ENCODE measurements around the gene ZNF771.
"Not testable (repeated sequence)": the region's sequence is repeated elsewhere in the genome, so short reads cannot be mapped to it uniquely, and the experiment has no call there.

Gene ZNF771

GRCh38 chr16:30376461-30376902 is 30.9 kb upstream of the ZNF771 start:
- DNase-seq, result no peak

- DNase-seq, result no peak
Measured at GRCh38 chr16:30377050-30377811, 30.2 kb upstream of the ZNF771 start.

- peak; percentile 92 for DNase-seq
Measured at GRCh38 chr16:30377812-30378235, 29.6 kb upstream of the ZNF771 start.

GRCh38 chr16:30378236-30379157 is 28.9 kb upstream of the ZNF771 start:
- peak; percentile 100 for DNase-seq

GRCh38 chr16:30379158-30379783 is 28.1 kb upstream of the ZNF771 start:
- no peak for DNase-seq

- DNase-seq, result no peak
Measured at GRCh38 chr16:30380072-30380802, 27.2 kb upstream of the ZNF771 start.

- no peak for DNase-seq
Measured at GRCh38 chr16:30380803-30381208, 26.6 kb upstream of the ZNF771 start.

GRCh38 chr16:30381291-30382041 is 25.9 kb upstream of the ZNF771 start:
- DNase-seq, result peak; percentile 72

- peak; percentile 89 for DNase-seq
Measured at GRCh38 chr16:30382111-30382881, 25.1 kb upstream of the ZNF771 start, which contains the start of gene SEPTIN1. Gene SEPTIN1 (minus strand): TSS chr16:30382561. CDS start chr16:30382542, 19 bp downstream.

- DNase-seq, result no peak
Measured at GRCh38 chr16:30383521-30383920, 23.9 kb upstream of the ZNF771 start.

- DNase-seq, result no peak
Measured at GRCh38 chr16:30394592-30395154, 12.7 kb upstream of the ZNF771 start.

GRCh38 chr16:30395155-30395991 is 12.0 kb upstream of the ZNF771 start, which contains the start of gene ZNF48:
Gene ZNF48 (plus strand): TSS chr16:30395420. CDS start chr16:30395795, 375 bp downstream.
- DNase-seq, result peak; percentile 63

GRCh38 chr16:30395992-30396585 is 11.3 kb upstream of the ZNF771 start:
- DNase-seq, result no peak

GRCh38 chr16:30396627-30397026 is 10.8 kb upstream of the ZNF771 start:
- DNase-seq, result not testable (repeated sequence)

GRCh38 chr16:30397056-30397455 is 10.3 kb upstream of the ZNF771 start:
- DNase-seq, result no peak

GRCh38 chr16:30397776-30398660 is 9.4 kb upstream of the ZNF771 start:
- DNase-seq, result no peak

GRCh38 chr16:30398661-30399434 is 8.6 kb upstream of the ZNF771 start:
- no peak for DNase-seq
